GM12878 (cell line): ENCODE data around the gene FAM118B. TPM values are rescaled to one million over a fixed set of nuclear protein-coding genes. Genes with fewer than 3 reads are reported as not detected.

ENCODE experiments used
- ATAC-seq: fragments of 200-7000 bp; cut with Tn5 transposase; 3 replicates; pipeline ENCODE4 v1.9.1; 2020; ENCODE audit warnings: mild to moderate bottlenecking, moderate library complexity
- BruUV-seq: library from RNA; stranded (reverse); fragments of 400-500 nt; replicated peaks from 2 replicates; lab custom pipeline; 2021; lab: Mats Ljungman, UMichigan
- CTCF ChIA-PET: fragments of 300-600 bp; sonication (Branson Sonifier 250); formaldehyde crosslinking; extraction: SDS; loops from one replicate; lab custom pipeline; 2021; ENCODE audit warnings: inconsistent platforms; lab: Yijun Ruan, JAX
- POLR2A ChIA-PET: fragments of 350-600 bp; formaldehyde crosslinking; extraction: SDS; loops from one replicate; lab custom pipeline; 2021; ENCODE audit warnings: inconsistent platforms; lab: Charles Lee
- RAD21 ChIA-PET: fragments of 300-600 bp; sonication (Branson Sonifier 250); formaldehyde crosslinking; loops from one replicate; lab custom pipeline; 2023; ENCODE audit warnings: antibody characterized with exemption; ENCODE audit not compliant: unreplicated experiment; lab: Charles Lee
- SMC1A ChIA-PET: fragments of 300-600 bp; sonication (Branson Sonifier 250); formaldehyde crosslinking; loops from one replicate; lab custom pipeline; 2023; ENCODE audit not compliant: unreplicated experiment, uncharacterized antibody; lab: Charles Lee
- DNase-seq: peaks from one replicate; pipeline ENCODE4 v3.0.0-alpha.2; 2011; ENCODE audit warnings: low read depth, low spot score
- FAIRE-seq: peaks from 3 replicates; lab custom pipeline; 2011; peaks lifted over from hg19 to GRCh38; lab: Jason Lieb, UNC
- H2AFZ ChIP-seq: 2 replicates; pipeline ENCODE4 v1.6.0; 2011; ENCODE audit warnings: low read depth, low read length, control low read depth; ENCODE audit not compliant: control insufficient read depth
- H3K27ac ChIP-seq: 2 replicates; pipeline ENCODE4 v1.5.1; 2011; ENCODE audit warnings: control low read depth; ENCODE audit not compliant: control insufficient read depth, insufficient read depth
- H3K27me3 ChIP-seq, 2 experiments: replicated peaks in 1 of 2; 2 replicates each; pipeline versions ENCODE4 v1.6.0 to v1.6.1; 2011; ENCODE audit warnings: low read length in 1 of 2; ENCODE audit not compliant: control insufficient read depth in 2 of 2, insufficient read depth in 2 of 2
- H3K36me3 ChIP-seq, 2 experiments: 2 replicates each; pipeline ENCODE4 v1.5.1; 2011; ENCODE audit warnings: low read length in 1 of 2; ENCODE audit not compliant: control insufficient read depth in 2 of 2, insufficient read depth in 2 of 2
- H3K4me1 ChIP-seq: 2 replicates; pipeline ENCODE4 v1.6.1; 2011; ENCODE audit warnings: mild to moderate bottlenecking, low read length, moderate library complexity, mixed read lengths; ENCODE audit not compliant: control insufficient read depth, insufficient read depth
- H3K4me2 ChIP-seq: 2 replicates; pipeline ENCODE4 v1.6.0; 2011; ENCODE audit warnings: control low read depth; ENCODE audit not compliant: control insufficient read depth, insufficient read depth
- H3K4me3 ChIP-seq: fragments of 200-600 bp; sonication (generic); 2 replicates; pipeline ENCODE4 v1.5.1; 2016
- H3K79me2 ChIP-seq: 2 replicates; pipeline ENCODE4 v1.6.0; 2011; ENCODE audit warnings: low read length; ENCODE audit not compliant: control insufficient read depth, insufficient read depth
- H3K9ac ChIP-seq: 2 replicates; pipeline ENCODE4 v1.8.0; 2011; ENCODE audit warnings: low read length, control low read depth, mixed read lengths; ENCODE audit not compliant: control insufficient read depth, insufficient read depth
- H3K9me3 ChIP-seq: replicated peaks from 3 replicates; pipeline ENCODE4 v1.5.1; 2011; ENCODE audit warnings: mild to moderate bottlenecking, low read length; ENCODE audit not compliant: control insufficient read depth, insufficient read depth
- H4K20me1 ChIP-seq: 2 replicates; pipeline ENCODE4 v1.6.0; 2011; ENCODE audit not compliant: control insufficient read depth, insufficient read depth
- CREM ChIP-seq: IDR thresholded peaks from 2 replicates; pipeline ENCODE4 v1.6.1; 2014; ENCODE audit warnings: antibody characterized with exemption, low read depth
- KLF5 ChIP-seq: fragments of 450-650 bp; IDR thresholded peaks from 2 replicates; pipeline ENCODE4 v1.6.1; 2014; ENCODE audit warnings: mild to moderate bottlenecking; ENCODE audit not compliant: partially characterized antibody
- RAD51 ChIP-seq: fragments of 450-650 bp; IDR thresholded peaks from 2 replicates; pipeline ENCODE4 v1.6.1; 2016; ENCODE audit warnings: moderate library complexity, mild to moderate bottlenecking, inconsistent platforms
- RFX5 ChIP-seq: IDR thresholded peaks from 2 replicates; pipeline ENCODE4 v1.6.1; 2011; ENCODE audit warnings: low read depth, low read length, improper control_type of control experiment
- STAT3 ChIP-seq: IDR thresholded peaks from 2 replicates; pipeline ENCODE4 v1.6.1; 2011; ENCODE audit warnings: low read depth, low read length, improper control_type of control experiment
- USF1 ChIP-seq: IDR thresholded peaks from 2 replicates; pipeline ENCODE4 v1.6.1; 2011; ENCODE audit warnings: borderline replicate concordance, low read depth, mild to moderate bottlenecking, moderate library complexity, mixed read lengths, low read length; ENCODE audit not compliant: insufficient read depth; ENCODE audit errors: extremely low read length
- ZNF207 ChIP-seq: fragments of 450-650 bp; IDR thresholded peaks from 2 replicates; pipeline ENCODE4 v1.6.1; 2014; ENCODE audit warnings: antibody characterized with exemption, mild to moderate bottlenecking, borderline replicate concordance
- ZZZ3 ChIP-seq: IDR thresholded peaks from 2 replicates; pipeline ENCODE4 v1.6.1; 2011; ENCODE audit warnings: low read depth; ENCODE audit not compliant: control insufficient read depth, insufficient read length
- whole genome bisulfite sequencing: methylation state at CpG from one replicate; pipeline ENCODE4 v1.1.6; 2016; ENCODE audit warnings: low lambda C conversion rate; ENCODE audit not compliant: insufficient replicate concordance, insufficient coverage; ENCODE audit errors: missing lambda C conversion rate; 5-methylcytosine and 5-hydroxymethylcytosine counted together
- in situ Hi-C: fragments of 300-500 bp; cut with MboI; formaldehyde crosslinking; loops from 9 replicates; pipeline ENCODE4 v1.14.3; 2018; ENCODE audit warnings: mixed read lengths
- intact Hi-C: fragments of 100-400 bp; cut with micrococcal nuclease; formaldehyde crosslinking; loops from one replicate; pipeline ENCODE4 v1.14.2; 2022; ENCODE audit not compliant: unreplicated experiment
- polyA plus RNA-seq, 11 experiments: library from polyadenylated mRNA; depleted of rRNA in 4 of 11; unstranded in 6 of 11; stranded (reverse) in 5 of 11; fragments of >200 nt; fragmentation: Nextera tagmentation in 4 of 11; fragmentation: Illumina TruSeq in 1 of 11; extraction: Ambion mirVana in 4 of 11; extraction: Trizol in 1 of 11; gene quantifications; 1 replicate in 1 of 11; 2 replicates in 10 of 11; pipeline versions ENCODE4 v1.2.1 to v1.2.3, GENCODE V29; 2011 to 2016; ENCODE audit warnings: inconsistent platforms in 2 of 11, missing spikeins in 2 of 11, low read depth in 1 of 11
- total RNA-seq, 4 experiments: library from RNA; depleted of rRNA in 3 of 4; stranded (reverse); fragments of >200 nt in 3 of 4; fragmentation: Illumina TruSeq in 1 of 4; extraction: Trizol in 1 of 4; gene quantifications; 2 replicates each; pipeline versions ENCODE4 v1.2.1 to v1.2.3, GENCODE V29; 2013 to 2021
- TF ChIP-seq, protein P1 (sequence below): fragments of 450-650 bp; formaldehyde crosslinking; IDR thresholded peaks from 2 replicates; pipeline ENCODE4 v1.4.0; 2022; ENCODE audit warnings: mild to moderate bottlenecking, moderate library complexity

The FAM118B gene
- total and polyA plus RNA-seq, 10 of the 15 experiments (the other 5 are each of a cell fraction or from before 2014, with no cell fraction given) = 12.8 to 29.7 (median 16.5) TPM

DNA sequence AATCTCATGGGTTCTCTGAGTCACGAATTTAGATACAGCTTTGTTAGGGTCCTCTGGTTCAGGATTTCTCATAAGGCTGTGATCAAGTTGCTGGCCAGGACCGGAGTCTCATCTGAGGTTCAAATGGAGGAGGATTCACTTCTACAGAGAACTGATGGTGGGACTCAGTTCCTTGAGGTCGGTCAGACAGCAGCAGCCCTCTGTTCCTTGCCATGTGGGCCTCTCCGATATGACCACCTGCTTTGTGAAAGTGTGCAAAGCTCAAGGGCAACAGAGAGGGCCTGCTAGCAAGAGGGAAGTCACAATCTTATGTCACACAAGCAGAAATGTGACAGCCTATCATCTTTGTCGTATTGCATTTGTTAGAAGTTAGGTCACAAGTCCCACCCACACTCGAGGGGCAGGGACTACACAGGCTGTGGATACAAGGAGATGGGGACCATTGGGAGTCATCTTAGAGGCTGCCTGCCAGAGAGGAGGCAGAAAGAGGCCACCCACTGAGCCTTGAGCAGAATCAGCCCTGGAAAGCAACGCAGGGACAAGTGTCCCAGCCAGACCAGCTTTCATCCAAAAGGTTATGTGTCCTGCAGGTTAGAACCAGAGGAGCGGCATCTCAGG lies 34.6 kb upstream of the FAM118B start:
- no peak for ATAC-seq
- H2AFZ ChIP-seq = no peak overlapping the region
- H3K27ac ChIP-seq = no peak overlapping the region
- ChIA-PET POLR2A (no interaction called here), SMC1A (interaction anchor here (0.7 kb wide), 1 partner anchor 9 kb away, joined by 3 read pairs; no protein-coding TSS in a partner anchor), CTCF (interaction anchor here (0.6 kb wide), 1 partner anchor 60 kb away, joined by 6 read pairs; no protein-coding TSS in a partner anchor), RAD21 (no interaction called here)
- intact Hi-C loops (no loop called here), in situ Hi-C loops (no loop called here)
- H3K4me3 ChIP-seq = no peak overlapping the region
- H3K27me3 ChIP-seq = no peaks in the 10 kb centered on the region
- H4K20me1 ChIP-seq = no peaks in the 10 kb centered on the region
- H3K9ac ChIP-seq = no peak overlapping the region
- no peaks in the 10 kb centered on the region for H3K79me2 ChIP-seq
- no peak overlapping the region for H3K4me2 ChIP-seq
- no peaks in the 10 kb centered on the region for H3K9me3 ChIP-seq
- FAIRE-seq = no peak
- no peaks in the 10 kb centered on the region; the same call in 1 of the 2 replicates for H3K4me1 ChIP-seq
- WGBS = 51% methylated on average over 8 of the region's 8 CpGs
- no TSS peak for BruUV-seq
- no peaks in the 10 kb centered on the region for H3K36me3 ChIP-seq
- no peak for DNase-seq
- TF ChIP-seq KLF5 (no peak), STAT3 (no peak), CREM (no peak), USF1 (no peak), ZNF207 (no peak), RFX5 (no peak), RAD51 (no peak), ZZZ3 (no peak)
- TF ChIP-seq, protein P1, sequence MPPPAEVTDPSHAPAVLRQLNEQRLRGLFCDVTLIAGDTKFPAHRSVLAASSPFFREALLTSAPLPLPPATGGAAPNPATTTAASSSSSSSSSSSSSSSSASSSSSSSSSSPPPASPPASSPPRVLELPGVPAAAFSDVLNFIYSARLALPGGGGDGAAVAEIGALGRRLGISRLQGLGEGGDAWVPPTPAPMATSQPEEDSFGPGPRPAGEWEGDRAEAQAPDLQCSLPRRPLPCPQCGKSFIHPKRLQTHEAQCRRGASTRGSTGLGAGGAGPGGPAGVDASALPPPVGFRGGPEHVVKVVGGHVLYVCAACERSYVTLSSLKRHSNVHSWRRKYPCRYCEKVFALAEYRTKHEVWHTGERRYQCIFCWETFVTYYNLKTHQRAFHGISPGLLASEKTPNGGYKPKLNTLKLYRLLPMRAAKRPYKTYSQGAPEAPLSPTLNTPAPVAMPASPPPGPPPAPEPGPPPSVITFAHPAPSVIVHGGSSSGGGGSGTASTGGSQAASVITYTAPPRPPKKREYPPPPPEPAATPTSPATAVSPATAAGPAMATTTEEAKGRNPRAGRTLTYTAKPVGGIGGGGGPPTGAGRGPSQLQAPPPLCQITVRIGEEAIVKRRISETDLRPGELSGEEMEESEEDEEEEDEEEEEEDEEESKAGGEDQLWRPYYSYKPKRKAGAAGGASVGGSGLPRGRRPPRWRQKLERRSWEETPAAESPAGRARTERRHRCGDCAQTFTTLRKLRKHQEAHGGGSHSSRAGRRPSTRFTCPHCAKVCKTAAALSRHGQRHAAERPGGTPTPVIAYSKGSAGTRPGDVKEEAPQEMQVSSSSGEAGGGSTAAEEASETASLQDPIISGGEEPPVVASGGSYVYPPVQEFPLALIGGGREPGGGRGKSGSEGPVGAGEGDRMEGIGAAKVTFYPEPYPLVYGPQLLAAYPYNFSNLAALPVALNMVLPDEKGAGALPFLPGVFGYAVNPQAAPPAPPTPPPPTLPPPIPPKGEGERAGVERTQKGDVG (CRISPR knock-in tag) = no peak
- TF ChIP-seq, all 136 proteins: peak for 0
